ENCODE results near the gene NOS1.

GRCh38 chr12:117228239-117228638 lies 133.2 kb downstream of the NOS1 start:
- TF ChIP-seq CTCF (IDR thresholded peaks at IDR 0.05) (no peak), ZFX (IDR thresholded peaks at IDR 0.05; ENCODE audit: borderline replicate concordance) (no peak)

Measured in 22Rv1 (cell line).